ENCODE results near the gene MIA.

GRCh38 chr19:40803170-40803856, 28.0 kb downstream of the MIA start:
- no peak for TF ChIP-seq CTCF (IDR thresholded peaks at IDR 0.05; ENCODE audit: low read length)
- TF ChIP-seq EZH2 (IDR thresholded peaks at IDR 0.05; ENCODE audit: borderline replicate concordance, low read length), result no peak

Measured in OCI-LY1 (cell line).